NOMO-1 treated with dmso at 0.1 percent for 144 hours (cell line): Measurements from ENCODE around the gene GPR84.

ENCODE experiments used
- DNase-seq: peaks from one replicate; lab custom pipeline; 2025; ENCODE audit not compliant: unreplicated experiment; lab: John Stamatoyannopoulos, UW

GPR84 gene

DNA sequence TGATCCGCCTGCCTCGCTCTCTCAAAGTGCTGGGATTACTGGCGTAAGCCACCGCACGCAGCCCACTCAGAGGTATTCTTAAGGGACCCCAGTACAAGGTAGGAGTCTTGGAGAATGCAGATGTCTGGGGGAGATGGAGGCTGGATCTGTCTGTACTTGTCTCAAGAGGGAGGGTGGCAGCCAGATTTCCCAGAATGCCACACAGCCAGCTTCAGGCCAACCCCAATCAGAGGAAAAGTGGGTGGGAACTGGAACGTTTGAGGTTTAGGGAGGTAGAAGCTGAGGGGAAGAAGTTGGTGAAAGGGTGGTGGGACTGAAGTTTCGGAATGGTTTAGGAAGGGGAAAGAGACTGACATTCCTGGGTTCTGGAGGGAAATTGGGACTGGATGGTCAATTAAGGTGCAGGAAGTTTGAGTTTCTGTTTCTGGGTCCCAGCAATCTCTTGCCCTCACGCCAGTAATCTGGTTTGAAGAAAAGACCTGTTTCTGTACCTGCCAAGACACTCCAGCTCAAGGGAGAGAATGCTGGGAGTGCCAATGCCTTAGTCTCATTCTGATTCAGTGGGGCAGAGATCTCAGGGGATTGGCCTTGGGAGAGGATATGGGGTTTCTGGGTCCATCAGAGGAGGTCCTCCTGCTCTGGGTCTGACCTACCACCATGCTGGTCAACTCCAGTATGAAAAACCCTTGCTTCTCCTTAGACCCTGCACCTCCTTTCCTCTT lies 28.4 kb upstream of the GPR84 start:
- DNase-seq, result no peak

DNA sequence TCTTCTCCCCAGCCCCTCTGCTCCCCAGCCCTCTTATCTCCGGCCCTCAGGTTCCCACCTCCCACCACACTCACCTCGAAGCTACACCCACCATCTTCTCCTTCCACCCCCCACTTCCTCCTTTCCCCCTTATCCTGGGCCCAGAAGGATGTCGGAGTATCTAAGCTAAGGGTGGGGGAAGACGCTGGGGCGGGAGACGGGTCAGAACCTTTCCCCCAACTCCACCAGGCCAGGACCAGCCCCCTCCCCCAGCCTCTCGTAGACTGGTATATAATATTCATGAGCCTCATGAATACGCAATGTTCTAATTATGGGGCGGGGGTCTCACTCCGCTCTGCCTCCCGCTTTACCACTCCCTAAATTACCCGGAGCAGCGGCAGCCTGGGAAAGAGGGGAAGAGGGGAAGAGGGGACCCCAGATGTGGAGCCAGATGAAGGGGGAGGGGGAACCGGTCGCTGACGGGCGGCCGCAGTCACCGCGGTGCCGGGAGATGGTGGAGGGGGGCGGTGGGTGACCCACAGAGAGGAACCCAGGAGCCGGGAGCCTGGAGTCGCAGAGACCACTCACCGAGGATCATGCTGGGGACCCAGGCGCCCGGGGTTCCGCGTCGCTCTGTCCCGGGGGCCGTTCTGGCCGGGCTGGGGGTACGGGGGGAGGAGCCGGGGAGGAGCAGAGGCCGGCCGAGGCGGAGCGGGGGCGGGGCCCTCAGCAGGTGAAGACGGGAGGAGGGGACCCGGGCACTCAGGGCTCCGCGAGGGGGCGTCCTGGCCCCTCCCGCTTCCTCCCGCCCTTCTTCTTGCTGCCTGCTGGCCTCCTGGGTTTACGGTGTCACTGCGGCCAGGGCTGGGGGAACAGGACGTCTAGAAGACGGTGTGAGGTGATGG lies 26.6 kb upstream of the GPR84 start:
- peak; percentile 64 for DNase-seq

DNA sequence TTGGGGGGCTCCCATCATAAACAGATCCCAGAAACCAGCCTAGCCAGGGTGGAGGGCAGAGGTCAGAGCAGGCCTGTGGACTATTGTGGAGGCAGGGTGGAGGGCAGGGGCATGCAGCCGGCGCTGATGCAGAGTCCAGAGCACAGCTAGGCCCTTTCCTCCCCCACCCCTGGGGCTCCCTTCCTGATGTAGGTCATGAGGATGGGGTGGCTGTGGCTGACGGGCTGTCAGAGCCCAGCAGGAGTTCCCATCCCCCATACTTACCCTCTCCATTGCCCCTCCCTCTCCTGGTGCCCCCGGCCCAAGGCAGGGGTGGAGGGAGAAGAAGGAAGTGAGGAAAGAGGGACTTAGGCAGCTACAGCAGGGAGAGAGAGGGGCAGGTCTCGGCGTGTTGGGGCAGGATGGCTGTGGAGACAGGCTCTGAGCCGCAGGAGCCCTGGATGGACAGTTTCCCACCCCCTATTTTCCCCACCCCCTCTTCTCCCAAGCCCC lies 25.9 kb upstream of the GPR84 start:
- DNase-seq, result peak; percentile 10

DNA sequence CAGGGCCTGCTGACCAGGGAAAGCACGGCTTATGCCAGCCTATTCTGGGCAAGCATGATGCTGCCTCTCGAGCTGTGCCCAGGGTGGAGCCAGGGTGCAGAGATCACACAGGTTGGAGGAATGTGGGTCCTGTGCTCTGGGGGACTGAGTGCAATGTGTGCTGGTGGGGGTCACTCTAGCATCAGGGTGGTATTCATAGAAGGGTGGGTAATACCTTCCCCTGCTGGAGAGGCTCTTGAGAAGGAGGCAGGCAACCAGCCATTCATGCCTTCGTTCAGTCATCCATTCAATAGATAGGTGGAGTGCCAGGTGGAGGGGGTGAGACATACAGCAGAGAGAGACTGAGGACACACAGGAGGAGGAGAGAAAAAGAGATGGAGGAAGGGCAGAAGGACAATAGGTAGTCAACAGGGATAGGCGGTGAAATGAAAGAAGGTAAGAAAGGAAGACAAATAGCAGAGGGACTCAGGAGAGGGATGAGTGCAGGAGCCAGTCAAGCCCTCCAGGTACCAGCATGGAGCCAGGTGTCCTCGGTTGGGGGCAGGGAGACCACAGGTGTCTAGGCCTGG lies 25.4 kb upstream of the GPR84 start:
- no peak for DNase-seq

DNA sequence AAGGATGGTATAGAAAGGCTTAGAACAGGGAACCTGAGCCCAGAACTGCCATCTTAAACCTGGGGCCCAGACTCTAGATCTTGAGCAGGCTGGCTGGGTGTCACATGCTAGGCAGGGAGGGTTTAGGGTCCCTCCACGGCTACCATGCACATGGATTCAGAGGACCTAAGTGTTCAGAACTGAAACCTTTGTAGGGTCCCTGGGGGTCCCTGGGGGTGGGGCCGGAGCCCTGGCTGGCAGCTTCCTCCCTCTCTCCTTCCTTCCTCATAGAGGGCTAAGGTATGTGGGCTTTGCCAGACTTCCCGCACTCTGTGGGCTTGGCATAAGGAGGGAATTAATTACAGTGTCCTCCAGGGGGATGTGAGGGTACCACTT lies 24.8 kb upstream of the GPR84 start:
- no peak for DNase-seq

DNA sequence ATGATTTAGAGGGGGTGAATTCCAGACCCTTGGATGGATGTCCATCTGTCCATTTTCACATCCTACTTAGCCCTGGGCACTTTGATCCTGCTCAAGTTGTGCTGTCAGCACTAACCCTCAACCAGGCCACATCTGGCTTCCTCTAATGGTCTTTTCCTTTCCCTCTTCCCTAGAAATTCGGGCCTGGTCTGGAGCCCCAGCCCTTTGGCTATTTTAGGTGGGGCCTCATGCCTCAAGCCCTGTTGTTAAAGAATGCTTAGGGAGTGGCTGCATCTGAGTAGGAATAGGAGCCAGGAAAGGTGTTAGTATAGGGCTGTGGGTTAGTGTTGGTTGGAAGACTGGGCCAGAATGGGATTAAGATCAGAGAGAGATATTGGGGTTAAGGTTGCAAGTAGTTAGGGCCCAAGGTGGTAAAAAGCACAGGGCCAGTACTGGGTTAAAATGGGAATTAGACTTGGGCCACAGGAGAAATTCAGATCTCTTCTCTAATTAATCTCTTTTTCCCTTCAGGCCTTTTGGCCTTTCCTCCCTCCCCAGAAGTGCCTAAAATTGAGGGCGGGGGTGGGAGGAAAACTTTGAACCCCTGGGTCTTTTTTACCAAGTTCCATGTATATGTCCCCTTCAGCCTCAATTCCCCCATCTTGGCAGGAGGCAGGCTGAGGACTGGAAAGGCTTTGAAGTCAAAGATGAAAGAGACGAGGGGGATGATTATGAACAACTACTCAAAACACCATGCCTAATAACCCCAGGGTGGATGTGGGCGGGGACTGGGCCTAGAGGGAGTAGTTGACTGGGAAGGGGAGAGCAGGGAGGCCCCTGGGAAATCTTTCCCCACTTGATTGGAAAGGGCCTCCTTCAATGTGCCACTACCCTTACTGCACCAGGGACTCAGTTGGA lies 24.2 kb upstream of the GPR84 start:
- DNase-seq, result no peak

DNA sequence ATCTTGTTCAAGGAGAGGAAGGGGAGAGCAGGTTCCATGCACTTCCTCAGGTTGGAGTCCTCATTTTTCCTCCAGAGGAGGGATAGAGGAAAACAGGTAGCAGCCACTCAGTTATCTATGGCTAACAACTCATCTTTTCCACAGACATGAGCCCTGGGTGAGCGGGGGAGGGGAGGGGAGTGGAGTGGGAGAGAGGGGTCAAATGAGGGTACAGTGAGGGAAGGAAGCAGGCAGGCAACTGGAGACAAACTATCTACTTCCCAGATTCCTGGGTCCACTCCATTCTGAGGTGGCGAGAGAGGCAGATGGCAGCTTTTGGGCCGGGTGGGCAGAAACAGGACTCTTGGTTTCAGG lies 22.8 kb upstream of the GPR84 start:
- DNase-seq, result no peak

DNA sequence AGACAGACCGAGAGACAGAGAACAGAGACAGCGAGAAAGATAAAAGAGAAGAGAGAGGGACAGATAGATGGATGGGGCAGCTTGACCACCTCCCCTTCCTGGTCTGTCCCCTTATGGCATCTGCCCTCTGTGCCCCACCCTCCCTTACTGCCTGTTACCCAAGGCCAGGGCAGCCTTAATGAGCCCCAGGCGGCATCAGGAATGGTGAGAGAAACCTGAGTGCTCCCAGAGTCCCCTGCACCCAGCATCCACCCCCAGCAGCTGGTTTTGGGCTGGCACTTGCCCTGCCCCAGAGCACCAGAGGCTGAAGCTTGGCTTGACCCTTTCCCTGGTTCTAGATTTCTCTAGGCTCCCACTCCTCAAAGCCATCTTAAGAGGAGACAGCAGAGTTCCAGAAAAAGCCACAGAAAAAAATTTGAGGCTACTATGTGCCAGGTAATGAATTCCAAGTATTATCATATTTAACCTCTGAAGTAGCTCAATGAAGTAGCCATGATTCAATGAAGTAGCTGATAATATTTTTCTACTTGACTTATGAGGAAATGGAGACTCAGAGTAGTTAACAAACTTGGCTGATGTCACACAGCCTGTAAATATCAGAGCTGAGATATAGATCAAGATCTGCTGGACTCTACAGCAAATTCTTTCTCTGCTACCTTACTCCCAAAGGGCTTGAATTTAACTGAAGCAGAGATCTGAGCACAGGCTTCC lies 22.3 kb upstream of the GPR84 start:
- no peak for DNase-seq

DNA sequence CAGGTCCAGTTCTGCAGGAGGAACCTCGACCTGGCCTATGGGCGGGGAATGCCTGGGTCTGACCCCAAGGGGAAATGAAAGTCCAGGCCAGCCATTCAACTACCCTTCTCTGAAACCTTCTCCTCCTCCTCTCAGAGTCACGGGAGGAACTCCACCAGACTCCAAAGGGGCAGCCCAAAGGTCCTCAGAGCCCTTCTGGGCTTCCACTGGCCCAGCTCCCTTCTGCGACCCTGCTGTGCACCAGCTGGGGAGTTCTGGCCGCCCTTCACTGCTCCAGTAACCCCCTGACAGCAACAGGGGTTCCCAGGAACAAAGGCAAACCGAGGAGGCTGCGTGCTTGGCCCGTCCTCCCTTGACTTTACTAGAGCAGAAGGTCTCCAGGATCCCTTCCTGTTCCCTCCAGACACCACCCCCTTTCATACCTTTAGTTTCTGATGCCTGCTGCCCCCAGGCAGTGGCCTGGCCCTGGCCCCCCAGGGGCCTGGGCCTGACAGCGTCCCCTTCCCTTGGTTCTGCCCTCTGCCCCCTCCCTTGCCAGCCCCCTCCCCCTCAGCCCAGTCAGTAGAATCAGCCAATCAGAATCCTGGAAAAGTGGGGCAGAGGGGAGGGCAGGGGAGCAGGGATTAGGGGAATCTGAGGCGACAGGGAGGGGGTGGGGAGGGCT lies 21.1 kb upstream of the GPR84 start:
- DNase-seq, result peak; percentile 63

DNA sequence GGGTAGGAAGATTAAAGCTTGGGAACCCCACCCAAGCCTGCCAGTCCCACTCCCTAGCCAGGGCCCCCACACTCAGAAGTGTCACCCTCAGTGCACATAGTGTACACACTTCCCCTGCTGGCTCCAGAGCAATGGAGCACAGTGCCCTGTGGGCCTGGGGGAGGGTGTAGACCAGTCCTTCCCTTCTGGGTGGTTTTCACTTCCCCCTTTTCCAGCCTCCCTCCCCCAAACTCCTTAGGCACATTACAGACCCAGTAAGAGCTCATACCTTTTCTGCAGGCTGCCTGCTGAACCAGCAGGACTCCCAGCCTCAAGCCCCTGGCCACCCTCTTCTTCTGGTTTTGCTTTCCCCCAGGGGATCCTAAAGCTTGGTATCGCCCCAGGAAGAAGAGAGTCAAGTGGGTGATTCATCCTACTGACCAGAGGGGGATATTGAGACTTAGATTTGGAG lies 20.3 kb upstream of the GPR84 start, which contains the start of gene ZNF385A:
ZNF385A (minus strand) TSS at position 143 of the 451 bp plus-strand sequence. CDS start 219 bp downstream, outside the sequence.
- peak; percentile 95 for DNase-seq

DNA sequence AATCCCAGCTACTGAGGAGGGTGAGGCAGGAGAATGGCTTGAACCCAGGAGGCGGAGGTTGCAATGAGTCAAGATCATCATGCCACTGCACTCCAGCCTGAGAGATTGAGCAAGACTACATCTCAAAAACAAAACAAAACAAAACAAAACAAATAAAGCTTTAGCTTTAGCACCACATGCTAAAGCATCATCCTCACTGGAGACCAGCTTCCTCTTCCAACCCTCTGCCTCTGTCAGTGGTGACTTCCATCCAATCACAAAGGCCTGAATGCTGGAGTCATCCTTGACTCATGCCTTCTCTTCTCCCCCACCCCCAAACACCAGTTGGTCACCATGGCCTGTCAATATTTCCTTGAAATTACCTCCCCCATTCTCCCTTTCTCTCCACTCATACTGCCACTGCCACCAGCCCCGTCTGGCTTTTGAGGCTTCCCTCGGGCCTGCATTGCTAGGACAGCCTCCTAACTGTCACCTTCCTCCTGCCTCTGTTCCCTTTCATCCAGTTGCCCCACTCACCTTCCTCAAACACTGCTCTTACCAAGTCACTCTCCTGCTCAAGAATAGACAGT lies 18.8 kb upstream of the GPR84 start:
- peak; percentile 70 for DNase-seq

DNA sequence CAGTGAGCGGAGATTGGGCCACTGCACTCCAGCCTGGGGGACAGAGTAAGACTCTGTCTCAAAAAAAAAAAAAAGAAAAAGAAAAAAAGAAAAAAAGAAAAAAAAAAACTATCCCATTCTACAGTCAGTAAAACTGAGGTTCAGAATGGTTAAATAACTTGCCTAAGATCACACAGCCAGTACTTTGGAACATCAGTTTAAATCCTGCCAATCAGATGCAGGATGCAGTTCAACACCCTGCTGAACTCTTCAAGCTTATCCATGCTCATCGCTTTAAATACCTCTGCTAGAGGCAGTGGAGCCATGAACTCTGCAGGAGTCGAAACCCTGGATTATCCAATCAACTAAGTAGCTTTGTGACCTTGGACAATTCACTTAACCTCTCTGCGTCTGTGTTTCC lies 16.9 kb upstream of the GPR84 start:
- DNase-seq, result no peak

DNA sequence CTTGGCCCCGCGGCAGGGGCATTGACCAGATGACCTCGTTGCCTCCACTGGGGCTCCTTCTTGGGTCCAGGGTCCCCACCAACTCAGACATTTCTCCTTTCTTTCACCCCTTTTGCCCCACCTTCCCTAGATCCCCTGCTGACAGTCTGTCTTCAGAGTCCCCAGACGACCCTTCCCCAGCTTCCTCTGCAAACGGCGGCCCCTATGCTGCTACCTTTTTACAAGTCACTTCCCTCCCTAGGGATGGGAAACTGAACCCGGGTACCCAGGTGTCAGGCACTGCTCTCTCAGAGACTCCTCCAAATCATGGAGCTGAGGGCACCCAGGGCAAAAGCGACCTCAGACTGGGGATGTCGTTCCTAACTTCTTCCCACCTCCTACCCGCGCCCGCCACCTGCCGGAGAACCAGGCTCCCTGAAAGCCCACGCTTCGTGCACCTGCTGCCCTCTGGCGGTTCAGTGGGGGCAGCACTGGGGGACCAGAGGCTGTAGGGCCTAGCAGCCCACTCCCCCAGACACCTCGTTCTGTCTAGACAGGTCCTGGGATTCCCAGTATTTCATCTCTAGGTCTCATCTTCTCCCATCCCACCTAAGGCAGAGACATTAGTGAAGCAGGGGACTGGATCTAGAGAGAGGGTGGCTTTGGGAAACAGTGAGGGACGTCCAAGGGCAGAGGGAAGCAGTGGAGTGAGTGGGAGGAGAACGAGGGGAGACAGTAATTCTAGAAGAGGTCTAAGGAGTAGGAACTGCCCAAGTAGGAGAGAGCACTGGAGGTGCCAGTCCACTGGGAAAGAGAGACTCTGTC lies 15.3 kb upstream of the GPR84 start:
- DNase-seq, result peak; percentile 65

DNA sequence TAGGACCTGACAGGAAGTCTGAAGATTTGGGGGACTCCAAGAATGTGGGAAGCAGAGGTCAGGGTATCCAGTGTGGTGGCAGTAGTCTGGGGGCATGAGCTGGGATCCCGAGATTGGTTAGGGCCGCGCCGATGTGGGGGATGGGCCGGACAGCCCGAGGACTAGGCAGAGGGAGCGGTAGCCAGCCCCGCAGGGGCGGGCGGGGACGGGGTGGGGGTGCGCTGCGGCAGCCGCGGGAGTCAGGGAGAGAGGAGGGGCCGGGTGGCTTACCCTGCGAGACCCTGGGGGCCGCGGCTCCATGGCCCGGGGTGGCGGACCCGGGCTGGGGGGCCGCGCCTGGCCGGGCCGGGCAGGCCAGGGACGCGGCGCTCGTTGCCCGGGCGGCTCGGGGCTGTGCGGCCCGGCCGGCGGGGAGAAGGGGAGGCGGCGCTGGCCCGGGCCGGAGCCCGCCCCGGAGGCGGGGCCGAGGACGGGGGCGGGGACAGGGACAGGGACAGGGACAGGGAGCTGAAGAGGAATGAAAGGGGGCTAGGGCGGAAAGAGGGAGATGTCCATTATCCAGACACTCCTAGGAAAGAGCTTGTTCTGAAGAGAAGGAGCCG lies 14.6 kb upstream of the GPR84 start:
- DNase-seq, result no peak

DNA sequence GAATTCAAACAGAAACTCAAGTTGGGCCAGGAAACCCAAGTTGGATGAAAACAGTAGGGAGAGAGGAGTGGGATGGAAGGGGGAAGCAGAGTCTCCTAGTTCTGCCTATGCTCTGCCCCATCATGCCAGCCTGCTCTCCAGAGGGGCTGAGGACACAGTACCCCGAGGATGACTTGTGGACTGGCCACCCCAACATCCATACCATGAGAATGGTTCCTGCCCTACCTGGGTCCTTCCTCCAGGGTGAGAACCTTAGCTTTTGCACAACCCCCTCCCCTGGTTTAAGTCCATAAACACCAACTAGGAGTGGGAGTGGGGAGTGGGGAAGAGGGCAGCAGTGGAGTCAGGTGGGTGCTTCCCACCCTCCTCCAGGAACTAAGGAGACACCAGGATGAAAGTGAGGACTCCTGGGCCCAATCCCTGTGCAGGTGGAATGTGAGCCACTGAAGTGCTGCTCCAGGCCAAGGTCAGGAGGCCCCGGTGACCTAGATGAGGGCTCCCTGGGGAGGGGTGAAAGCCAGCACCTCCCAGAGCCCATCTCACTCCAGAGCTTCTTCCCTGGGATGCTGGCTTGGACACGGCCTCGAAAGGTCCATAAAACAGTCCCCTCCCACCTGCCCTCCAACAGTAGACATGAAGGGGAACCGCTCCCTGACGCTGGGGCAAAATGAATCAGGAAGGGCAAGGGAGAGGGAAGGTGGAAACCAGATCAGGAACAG lies 13.7 kb upstream of the GPR84 start:
- no peak for DNase-seq

DNA sequence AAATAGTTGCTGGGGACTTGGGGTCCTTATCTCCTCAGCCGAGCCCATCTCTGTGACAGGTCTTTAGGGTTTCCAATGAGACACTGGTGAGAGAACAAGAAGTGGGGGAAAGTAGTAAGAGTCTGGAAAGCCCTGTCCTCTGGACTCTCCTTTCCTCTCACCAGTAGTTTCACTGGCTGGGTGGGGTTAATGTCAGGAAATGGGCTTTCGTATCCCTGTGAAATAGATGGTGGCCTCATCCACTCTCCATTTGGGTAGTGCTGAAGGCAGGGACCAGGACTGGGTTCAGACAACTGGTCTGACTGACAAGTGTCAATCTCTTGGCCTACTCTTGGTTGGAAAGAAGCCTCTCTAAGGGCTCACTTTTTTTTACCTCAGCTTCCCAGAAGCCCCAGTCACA lies 12.7 kb upstream of the GPR84 start:
- no peak for DNase-seq

DNA sequence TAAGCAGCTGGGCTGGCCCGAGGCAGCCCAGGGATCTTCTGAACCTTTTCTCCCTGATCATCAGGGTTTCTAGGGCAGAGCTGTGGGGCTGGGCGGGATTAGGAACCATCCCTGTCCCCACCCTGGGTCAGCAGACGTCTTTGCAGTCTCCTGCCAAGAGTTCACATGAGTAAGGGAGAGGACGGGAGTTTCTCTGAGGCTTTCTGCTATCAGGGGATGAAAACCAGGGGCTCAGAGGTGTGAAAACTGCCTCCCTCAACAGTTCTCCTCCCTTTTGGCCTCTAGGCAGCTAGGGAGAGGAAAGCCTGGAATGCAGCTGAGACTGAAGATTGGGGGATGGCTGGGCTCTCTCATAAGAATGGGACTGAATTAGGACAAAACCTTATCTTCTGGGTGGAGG lies 12.3 kb upstream of the GPR84 start:
- DNase-seq, result no peak

DNA sequence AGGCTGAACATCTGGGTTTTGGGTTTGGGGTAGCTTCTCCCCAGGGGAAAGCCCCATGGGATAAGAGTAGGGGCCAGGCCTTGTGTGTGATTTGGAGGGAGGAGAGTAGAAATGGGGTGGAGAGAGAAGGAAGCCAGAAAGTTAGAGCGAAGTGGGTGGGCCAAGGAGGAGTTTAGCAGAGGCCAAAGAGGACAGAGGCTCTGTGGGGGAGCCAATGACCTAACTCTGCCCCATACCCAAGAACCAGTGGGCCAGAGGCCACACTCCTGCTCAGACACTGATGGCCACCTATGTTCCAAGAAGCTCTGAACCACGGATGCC lies 10.9 kb upstream of the GPR84 start:
- no peak for DNase-seq
